ENCODE measurements around the gene PACS2.
"Not testable (repeated sequence)": the region's sequence is repeated elsewhere in the genome, so short reads cannot be mapped to it uniquely, and the experiment has no call there.

The PACS2 gene

DNA sequence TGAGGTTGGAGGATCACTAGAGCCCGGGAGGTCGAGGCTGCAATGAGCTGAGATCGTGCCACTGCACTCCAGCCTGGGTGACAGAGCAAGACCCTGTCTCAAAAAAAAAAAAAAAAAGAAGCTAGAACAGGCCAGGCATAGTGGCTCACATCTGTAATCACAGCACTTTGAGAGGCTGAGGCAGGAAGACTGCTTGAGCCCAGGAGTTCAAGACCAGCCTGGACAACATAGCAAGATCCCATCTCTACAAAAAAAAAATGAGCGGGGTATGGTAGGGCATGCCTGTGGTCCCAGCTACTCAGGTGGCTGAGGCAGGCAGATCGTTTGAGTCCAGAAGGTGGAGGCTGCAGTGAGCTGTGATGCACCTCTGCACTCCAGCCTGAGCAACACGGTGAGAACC, 25.6 kb upstream of the PACS2 start:
- DNase-seq = not testable (repeated sequence)

DNA sequence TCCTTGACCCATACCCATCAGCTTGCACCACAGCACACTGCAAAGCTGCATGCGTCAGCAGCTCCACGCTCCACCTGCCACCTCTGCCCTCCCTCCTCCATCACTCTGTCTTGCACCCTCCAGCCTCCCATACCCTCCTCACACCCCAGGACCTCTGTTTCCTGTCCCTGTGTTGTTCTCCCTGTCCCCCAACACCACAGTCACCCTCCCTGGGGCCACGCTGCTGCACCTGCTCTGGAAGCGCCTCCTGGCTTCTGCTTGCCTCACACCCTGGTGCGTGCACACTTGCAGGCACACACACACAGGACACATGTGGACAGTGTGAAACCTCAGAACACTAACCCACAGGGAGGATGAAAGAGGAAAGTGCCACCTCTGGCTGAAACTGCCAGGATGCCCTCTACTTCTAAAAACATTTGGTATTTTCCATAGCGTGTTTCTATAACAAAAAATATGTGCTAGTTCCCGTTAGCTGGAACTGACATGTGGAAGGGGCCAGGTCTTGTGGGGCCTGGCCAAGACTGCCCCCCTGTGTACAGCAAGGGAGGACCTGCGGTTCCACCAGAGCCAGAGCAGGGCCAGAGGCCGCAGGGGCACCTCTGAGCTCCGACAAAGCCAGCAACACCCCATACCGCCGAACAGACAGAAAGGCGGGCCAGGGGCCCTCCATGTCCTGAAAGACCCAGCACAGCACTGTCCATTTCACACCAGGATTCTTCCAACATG, 23.8 kb upstream of the PACS2 start:
- no peak for DNase-seq

DNA sequence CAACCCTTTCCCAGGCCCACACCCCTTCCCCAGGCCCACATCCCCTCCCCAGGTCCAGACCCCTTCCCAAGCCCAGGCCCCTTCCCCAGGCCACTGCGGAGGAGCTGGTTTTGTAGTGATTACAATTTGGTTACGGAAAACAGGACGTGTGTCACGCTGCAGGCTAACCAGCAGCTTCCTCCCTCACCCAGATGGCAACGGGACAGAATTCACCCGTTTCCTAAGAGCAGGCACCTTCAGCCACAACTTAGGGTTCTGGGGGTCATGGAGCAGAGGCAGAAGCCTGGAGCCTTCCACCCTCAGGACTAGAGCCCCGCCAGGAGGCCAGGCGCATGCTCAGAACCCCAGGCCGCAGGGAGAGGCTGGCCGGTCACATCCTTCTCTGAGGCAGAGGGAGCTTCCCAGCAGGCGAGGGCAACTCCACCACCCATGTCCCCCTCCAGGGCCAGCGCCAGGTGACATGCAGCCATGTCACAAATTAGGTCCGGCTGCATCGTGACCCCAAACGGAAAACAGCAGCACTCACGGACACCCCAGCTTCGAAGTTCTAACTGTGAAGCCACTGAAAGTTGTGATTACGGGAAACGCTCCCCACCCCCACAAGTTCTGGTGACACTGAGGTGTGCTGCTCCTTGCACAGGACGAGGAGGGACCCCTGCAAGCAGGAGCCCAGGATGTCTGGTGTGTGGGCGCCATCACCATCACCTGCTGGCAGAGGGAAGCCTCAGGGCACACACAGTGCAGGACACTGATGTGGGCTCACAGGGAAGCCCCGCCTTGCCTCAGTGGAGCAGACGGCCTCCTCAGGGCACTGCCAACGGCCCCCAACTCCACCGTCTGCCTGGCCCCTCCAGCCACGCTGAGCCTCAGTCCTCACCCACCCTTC, 21.5 kb upstream of the PACS2 start:
- no peak for DNase-seq

DNA sequence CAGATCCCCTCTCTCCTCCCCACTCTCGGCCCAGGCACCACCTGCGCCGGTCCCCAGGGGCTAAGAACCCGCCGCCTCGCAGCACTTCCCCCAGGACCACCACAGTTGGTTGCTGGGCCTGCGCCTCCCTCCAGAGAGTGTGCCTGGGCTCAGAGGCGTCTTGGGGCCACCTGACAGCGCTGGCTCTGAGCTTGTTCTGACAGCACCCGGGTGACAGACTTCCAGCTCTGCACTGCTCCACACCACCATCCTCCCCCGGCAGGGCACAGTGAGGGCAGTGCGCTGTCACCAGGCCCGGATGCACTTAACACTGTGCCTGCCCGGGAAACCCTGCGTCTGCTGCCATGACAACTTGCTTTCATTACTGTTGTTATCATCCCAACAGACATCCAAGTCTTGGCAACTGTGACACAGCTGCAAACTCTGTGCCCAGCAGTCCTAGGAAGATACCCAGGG, 20.4 kb upstream of the PACS2 start:
- peak; percentile 14 to 47 for DNase-seq

DNA sequence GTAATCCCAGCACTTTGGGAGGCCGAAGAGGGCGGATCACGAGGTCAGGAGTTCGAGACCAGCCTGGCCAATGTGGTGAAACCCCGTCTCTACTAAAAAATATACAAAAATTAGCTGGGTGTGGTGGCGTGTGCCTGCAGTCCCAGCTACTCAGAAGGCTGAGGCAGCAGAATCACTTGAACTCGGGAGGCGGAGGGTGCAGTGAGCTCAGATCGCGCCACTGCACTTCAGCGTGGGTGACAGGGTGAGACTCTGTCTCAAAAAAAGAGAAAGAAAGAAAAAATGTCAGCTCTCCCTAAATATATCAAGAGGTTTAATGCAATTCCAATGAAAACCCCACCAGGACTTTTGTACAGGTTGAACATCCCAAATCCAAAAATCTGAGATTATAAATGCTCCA, 17.2 kb upstream of the PACS2 start:
- DNase-seq = not testable (repeated sequence)

DNA sequence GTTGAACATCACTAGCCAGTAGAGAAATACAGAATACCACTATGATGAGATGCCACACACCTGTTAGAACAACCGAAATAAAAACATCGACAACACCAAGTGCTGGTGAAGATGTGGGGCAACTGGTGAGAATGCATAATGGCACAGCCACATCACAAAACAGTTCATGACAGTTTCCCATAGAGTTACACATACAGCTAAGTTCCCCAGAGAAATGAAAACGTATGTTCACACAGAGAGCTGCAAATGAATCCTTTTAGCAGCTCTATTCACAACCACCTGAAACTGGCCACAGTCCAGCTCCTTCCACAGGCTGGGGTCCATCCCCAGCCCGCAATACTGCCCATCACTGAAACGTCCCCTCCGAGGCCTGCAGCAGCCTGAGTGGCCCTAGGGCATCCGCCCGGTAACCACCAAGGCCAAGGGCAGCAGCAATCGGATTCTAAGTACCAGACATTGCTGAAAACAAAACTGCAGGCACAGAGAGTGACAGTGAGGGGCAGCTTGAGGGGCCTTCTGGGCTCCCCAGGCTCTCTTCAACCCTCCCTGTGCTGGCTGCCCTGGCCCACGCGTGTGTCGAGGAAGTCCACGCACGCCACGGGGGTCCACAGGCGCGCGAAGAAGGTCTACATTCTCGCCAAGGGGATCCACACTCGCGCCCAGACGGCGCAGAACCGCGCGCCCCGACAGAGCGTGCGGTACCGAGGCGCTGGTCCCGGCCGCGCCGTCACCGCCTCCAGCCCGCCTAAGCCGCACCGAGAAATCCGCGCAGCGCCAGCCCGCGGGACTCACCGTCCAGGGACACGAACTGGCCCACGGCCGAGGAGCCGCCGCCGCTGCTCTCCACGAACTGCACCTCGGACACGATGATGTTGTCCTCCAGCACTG, 14.7 kb upstream of the PACS2 start:
- no peak for DNase-seq

DNA sequence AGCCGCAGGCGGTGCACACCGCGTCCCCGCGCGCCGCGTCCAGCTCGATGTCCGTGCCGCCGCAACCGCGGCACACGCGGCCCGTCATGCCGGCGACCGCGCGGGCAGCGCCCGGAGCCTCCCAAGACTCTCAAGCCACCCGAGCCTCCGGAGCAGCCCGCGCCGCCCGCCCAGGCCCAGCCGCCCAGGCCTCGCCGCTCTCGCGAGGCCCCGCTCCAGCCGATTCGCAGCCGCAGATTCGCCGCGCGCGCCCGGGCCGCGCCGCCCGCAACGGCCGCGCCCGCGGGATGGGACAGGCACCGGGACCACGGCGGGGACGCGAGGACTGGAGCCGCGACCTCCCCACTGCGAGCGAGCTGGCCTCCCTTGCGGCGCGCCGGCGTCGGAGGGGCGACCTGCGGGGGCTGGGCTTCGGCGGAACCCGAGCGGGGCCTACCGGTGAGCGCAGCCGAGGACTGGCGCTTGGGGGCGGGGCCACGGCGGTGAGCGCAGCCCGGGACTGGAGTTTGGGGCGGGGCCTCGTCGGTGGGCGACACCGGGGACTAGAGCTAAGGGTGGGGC, 13.9 kb upstream of the PACS2 start, which contains the start of gene BRF1:
Gene BRF1, minus strand, starts transcription at position 460 of the 561 bp plus-strand sequence. Its CDS starts 372 bp downstream, at position 88.
- peak in 1 of 2 experiments; percentile 95 for DNase-seq

DNA sequence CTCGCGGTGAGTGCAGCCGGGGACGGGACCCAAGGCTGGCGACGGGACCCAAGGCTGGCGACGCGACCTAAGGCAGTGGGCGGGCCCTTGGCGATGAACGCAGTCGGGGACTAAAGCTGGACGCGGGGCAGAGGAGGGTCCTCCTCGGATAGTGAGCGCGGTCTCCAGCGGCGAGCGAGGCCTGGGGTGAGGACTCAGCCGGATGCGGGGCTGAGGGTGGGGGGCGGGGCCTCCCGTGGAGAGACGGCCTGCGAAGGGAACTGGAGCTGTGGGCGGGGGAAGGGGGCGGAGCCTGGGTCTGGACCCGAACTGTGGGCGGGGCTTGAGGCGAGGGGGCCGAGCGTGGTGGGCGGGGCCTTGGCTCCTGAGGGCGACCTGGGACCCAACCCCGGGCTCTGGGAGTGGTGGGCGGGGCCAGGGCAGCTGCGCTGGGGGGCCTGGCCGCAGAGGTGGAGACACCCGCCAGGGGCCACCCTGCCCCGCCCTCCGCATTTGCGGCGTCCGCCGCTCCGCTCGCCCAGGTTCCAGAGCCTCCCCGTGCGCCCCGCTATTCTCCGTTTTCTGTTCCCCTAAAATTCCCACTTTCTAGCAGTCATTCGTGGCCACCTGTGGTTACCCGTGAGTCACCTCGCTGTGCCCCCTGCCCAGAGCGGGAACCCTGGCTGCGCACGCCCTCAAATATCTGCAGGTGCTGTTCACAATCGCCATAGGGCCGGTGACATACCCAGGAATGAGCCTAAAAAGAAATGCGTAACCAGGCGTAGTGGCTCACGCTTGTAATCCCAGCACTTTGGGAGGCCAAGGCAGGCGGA, 13.2 kb upstream of the PACS2 start:
- peak; percentile 90 to 95 for DNase-seq

DNA sequence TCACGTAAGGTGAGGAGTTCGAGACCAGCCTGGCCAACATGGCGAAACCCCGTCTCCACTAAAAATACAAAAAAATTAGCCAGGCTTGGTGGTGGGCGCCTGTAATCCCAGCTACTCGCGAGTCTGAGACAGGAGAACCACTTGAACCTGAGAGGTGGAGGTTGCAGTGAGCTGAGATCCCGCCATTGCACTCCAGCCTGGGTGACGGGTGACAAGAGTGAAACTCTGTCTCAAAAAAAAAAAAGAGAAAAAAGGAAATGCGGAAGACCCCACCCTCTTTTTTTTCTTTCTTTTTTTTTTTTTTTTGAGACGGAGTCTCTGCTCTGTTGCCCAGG, 12.7 kb upstream of the PACS2 start:
- DNase-seq = not testable (repeated sequence)

DNA sequence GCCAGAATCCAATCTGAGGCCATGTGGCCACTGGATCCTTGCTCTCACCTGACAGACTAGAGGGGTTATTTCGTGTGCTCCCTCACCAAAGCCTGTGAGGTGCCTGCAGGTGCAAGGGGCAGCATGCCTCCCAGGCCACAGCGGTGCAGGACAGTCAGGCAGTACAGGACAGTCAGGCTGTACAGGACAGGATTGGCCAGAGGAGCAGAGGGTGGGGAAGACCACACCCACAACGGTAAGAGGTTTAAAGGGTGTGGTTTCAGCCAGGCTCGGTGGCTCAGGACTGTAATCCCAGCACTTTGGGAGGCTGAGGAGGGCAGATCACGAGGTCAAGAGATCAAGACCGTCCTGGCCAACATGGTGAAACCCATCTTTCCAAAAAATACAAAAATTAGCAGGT, 10.6 kb upstream of the PACS2 start:
- no peak for DNase-seq

DNA sequence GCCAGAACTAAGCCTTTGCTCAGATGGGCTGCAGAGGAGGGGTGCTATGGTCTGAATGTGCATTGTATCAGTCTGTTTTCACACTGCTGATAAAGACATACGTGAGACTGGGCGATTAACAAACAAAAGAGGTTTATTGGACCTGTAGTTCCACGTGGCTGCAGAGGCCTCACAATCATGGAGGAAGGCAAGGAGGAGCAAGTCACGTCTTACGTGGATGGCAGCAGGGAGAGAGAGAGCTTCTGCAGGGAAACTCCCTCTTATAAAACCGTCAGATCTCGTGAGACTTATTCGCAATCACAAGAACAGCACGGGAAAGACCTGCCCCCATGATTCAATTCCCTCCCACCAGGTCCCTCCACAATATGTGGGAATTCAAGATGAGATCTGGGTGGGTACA, 10.0 kb upstream of the PACS2 start:
- no peak for DNase-seq

DNA sequence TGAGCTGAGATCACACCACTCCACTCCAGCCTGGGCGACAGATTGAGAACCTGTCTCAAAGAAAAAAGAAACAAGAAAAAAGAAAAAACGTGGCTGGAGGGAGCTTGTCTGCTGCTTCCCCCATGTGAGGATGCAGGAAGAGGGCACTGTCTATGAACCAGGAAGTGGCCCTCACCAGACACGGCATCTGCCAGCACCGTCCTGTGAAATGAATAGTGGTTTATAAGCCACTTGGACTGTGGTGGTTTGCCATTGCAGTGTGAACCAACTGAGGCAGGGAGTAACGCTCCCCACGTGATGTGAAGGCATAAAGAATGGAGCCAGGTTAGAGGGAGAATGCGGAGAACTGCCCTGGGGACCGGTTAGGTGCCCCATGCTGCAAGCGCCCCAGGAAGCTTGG, 9.2 kb upstream of the PACS2 start:
- no peak for DNase-seq

DNA sequence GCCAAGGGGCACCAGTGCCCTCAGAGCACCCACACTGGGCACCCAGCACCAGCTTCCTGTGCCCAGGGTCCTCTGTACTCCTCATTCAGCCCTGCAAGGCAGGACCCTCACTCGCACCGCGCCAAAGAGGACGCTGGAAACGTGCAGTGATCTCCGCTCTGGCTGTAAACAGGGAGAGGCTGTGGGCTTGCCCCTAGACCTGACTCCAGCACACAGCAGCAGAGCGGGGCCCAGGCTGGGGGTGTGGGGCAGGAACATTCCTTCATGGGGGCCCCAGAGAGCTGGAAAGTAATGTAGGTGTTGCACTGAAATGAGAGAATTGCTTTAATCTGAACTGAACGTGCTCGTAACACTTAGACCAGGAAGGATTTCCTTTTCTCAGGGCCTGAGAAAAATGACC, 8.8 kb upstream of the PACS2 start:
- no peak for DNase-seq

DNA sequence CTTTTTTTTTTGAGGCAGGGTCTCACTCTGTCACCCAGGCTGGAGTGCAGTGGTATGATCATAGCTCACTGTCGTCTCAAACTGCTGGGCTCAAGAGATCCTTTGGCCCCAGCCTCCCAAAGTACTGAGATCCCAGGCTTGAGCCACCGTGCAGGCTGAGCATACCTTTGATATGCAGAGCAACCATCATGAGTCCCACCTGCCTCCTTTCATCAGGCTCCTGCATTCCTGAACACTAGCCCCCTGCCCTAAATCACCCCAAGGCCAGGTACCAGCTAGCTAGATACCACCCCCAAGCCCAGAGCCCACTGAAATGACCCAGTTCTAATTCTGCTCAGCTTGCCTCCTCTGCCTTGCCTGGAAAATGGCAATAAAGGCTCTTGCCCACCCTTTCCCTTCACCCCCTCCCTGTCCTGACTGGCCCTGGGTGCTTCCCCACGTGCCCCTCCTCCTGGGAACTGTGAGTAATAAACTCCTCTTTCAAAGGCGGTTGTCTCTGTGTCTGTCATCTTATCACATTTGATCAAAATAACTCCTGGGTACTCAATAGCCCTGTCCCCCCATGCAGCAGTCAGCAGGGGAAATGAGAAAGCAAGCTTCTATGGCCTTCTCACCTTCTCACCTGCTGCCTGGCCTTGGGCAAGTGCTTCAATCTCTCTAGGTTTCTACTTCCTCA, 7.4 kb upstream of the PACS2 start:
- no peak for DNase-seq

DNA sequence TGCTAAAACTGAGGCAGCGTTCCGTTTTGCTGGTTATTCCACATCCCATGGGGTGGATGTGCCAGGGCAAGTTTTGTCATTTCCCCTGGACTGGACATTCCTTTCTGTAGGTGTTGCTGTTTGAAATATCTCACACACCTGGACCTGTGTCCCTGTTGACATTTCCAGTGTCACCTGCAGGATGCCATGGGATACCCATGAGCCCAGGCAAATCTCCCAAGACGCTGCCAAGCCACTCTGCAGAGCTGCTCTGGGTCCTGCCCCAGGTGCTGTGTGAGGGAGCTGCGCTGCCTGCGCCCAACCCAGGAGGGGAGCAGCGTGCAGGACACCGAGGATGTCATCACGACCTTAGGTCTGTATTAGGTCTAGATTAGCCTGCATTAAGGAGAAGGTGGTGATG, 5.2 kb upstream of the PACS2 start:
- DNase-seq = no peak

DNA sequence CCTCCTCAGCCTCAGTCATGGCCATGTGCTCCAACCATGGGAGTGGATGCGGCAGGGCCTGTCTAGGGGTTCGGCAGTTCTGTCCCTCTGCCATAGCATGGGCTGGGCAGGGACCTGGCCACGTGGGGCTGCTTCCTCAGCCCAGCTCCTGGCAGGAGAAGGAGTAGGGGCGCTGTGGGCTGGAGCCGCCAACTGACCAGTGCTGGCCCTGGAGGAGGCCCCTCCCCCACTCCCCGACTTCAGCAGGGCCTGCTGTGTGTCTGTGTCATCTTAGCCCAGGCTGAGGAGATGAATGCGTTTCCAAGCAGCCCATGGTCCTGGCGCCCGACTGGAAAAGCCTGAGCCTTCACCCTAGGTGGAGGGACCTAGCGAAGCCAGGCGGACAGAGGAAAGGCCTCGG, 2.7 kb upstream of the PACS2 start:
- no peak for DNase-seq

DNA sequence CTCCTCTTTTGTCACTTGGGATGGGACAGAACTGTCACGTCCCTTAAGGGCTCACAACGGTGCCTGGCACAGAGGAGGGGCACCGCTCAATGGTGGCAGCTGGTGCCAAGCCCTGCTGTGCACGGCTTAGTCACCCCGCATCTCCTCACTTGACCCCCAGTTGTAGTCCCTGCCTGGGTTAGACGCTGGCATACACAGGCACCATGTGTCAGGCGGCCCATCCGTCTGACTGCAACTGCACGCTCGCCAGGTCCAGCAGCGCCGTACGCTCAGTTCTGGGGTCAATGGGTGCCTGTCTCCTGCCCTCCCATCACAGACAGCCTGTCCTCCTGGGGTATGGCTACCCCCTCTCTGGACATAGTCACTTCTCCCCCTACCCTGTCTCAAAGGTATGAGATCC, 1.6 kb upstream of the PACS2 start:
- no peak for DNase-seq

DNA sequence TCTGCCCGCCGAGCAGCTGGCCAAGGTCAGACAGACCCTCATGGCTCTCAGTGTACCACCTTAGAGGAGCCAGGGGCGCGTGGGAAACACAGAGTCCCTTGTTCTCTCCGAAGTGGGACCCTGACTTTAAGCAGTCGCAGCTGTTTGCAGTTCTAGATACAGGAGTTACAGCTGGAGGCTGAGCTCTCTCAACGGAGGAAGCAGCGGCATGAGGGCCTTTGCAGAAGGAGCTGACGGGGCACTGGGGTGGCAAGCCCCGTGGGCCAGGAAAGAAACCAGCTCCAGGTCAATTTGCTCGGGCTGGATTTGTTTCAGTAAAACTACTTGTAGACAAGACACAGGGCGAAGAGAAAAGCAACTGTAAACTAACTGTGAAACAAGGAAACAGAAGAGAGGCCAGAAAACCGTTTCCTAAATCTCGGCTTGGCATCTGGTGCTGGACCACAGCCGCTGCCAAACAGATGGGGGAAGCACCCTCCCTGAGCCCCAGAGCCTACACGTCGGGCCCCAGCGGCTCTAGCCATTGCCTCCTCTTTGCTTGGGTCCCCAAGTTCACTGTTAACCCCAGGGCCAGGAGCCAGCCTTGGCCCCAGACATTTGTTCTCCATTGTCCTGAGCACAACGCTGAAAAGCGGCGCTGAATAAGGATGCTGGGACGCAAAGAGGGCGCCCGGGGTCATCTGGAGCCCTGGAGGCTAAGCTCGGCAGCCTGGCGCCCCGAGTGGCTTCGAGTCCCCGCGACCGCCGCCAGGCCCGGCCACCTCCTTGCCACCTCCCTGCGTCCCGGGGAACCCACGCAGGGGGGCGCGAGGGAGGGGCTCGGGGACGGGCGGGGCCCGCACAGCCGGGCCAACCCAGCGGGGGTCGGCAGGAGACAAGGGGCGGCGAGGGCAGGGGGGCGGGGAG, 914 bp upstream of the PACS2 start:
- no peak for DNase-seq

DNA sequence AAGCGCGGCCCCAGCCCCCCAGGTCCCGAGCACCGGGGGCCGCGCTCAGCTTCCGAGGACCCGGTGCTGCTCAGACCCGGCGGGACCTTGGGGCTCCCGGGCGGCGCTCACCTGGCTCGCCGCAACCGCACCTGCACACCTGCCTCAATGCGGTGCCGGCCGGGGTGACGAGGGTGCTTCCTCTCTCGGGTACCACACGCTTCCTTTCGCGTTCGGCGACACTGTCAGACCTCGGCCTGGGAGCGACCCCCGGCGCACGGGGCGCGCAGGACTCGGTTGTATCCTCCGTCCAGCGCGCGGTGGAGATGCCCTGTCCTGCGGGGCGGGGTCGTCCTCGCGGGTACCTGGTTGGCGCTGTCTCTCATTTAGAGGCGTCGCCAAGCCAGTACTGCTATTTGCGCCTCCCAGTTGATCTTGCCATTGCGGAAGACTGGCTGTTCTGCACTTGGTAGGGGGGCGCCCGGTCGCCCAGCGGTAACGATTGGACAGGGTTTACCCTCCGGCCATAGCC, 718 bp downstream of the PACS2 start:
- no peak for DNase-seq
